Naive thymus-derived CD8-positive, alpha-beta T cell (primary cell): ENCODE results near the gene SLC5A11. TPM values are rescaled to one million over a fixed set of nuclear protein-coding genes. Genes with fewer than 3 reads are reported as not detected.
A peak's percentile ranks its signal among the peaks of the same experiment; 100 is the strongest.

Source experiments
- ATAC-seq, 2 donors: fragments of 150-1000 bp; cut with Tn5 transposase in 1 of 2; sonication (Bioruptor Pico), chemical (Tn5 transposase) in 1 of 2; 1 replicate in 1 of 2; 2 replicates in 1 of 2; pipeline ENCODE4 v1.10.0; 2021; ENCODE audit warnings: mild to moderate bottlenecking in 2 of 2, moderate library complexity in 2 of 2
- POLR2A ChIA-PET: fragments of 350-600 bp; sonication (Branson Sonifier 250); formaldehyde crosslinking; loops from one replicate; lab custom pipeline; 2021; ENCODE audit warnings: antibody characterized with exemption; lab: Charles Lee
- DNase-seq, 10 donors: peaks; one replicate each; pipeline versions ENCODE4 v3.0.0 to v3.0.0-alpha.2; 2020 to 2022
- H3K27ac Mint-ChIP-seq, 10 donors: one replicate each; pipeline ENCODE4 v1.8.0; 2020 to 2022; ENCODE audit warnings: mild to moderate bottlenecking in 10 of 10, mixed read lengths in 10 of 10, moderate library complexity in 4 of 10, inconsistent platforms in 1 of 10
- H3K27me3 Mint-ChIP-seq, 5 donors: one replicate each; pipeline ENCODE4 v1.8.0; 2021 to 2022; ENCODE audit warnings: mixed read lengths in 5 of 5
- H3K36me3 Mint-ChIP-seq, 3 donors: one replicate each; pipeline ENCODE4 v1.8.0; 2020 to 2022; ENCODE audit warnings: mixed read lengths in 3 of 3, mild to moderate bottlenecking in 2 of 3, inconsistent platforms in 1 of 3
- H3K4me1 Mint-ChIP-seq, 4 donors: one replicate each; pipeline ENCODE4 v1.8.0; 2021 to 2022; ENCODE audit warnings: mixed read lengths in 4 of 4
- H3K4me3 Mint-ChIP-seq, 10 donors: one replicate each; pipeline ENCODE4 v1.8.0; 2020 to 2022; ENCODE audit warnings: mild to moderate bottlenecking in 10 of 10, mixed read lengths in 10 of 10, moderate library complexity in 6 of 10, inconsistent platforms in 1 of 10
- H3K9me3 Mint-ChIP-seq, 9 donors: one replicate each; pipeline ENCODE4 v1.8.0; 2020 to 2022; ENCODE audit warnings: mixed read lengths in 9 of 9, mild to moderate bottlenecking in 3 of 9, inconsistent platforms in 1 of 9, moderate library complexity in 1 of 9
- polyA plus RNA-seq, 3 donors: library from polyadenylated mRNA; unstranded; fragments of 300-500 nt; fragmentation: Illumina TruSeq; gene quantifications; one replicate each; pipeline ENCODE4 v1.2.3, GENCODE V29; 2021
- total RNA-seq, 8 experiments: library from RNA in 2 of 8; stranded (reverse) in 2 of 8; gene quantifications; one replicate each; pipeline ENCODE4 v1.2.3 and lab custom pipeline; 2021 to 2026

Gene SLC5A11
- total and polyA plus RNA-seq, 5 experiments from 2014 or later = 0.22 to 0.68 TPM; not detected in 3

GRCh38 chr16:24822542-24822941 is 23.2 kb upstream of the SLC5A11 start:
- ATAC-seq (no peak), DNase-seq (no peak)
- Mint-ChIP-seq H3K36me3 (peaks cover 17 to 100% (median 27%) of the 10 kb centered on the region in 3 donors), H3K4me3 (no peak overlapping the region), H3K27me3 (no peaks in the 10 kb centered on the region), H3K27ac (peak overlapping the region in 4 of 10 donors; percentile 6 to 94 (median 46)), H3K4me1 (peaks cover 0 to 8% (median 3%) of the 10 kb centered on the region in 4 donors), H3K9me3 (no peaks in the 10 kb centered on the region)
- POLR2A ChIA-PET = no interaction called here

GRCh38 chr16:24822974-24823373 is 22.8 kb upstream of the SLC5A11 start:
- DNase-seq = no peak
- Mint-ChIP-seq H3K4me3 (no peak overlapping the region), H3K27me3 (no peaks in the 10 kb centered on the region), H3K9me3 (no peaks in the 10 kb centered on the region), H3K36me3 (peaks cover 17 to 96% (median 27%) of the 10 kb centered on the region in 3 donors), H3K27ac (peak overlapping the region in 3 of 10 donors; percentile 6 to 24 (median 6)), H3K4me1 (peaks cover 0 to 8% (median 1%) of the 10 kb centered on the region in 4 donors)
- POLR2A ChIA-PET = no interaction called here
- ATAC-seq = no peak

GRCh38 chr16:24825696-24826095 is 20.1 kb upstream of the SLC5A11 start:
- H3K9me3 Mint-ChIP-seq = no peaks in the 10 kb centered on the region
- ATAC-seq (no peak), DNase-seq (no peak)
- H3K27me3 Mint-ChIP-seq = no peaks in the 10 kb centered on the region
- peaks cover 17 to 80% (median 34%) of the 10 kb centered on the region in 3 donors for H3K36me3 Mint-ChIP-seq
- POLR2A ChIA-PET = no interaction called here
- peaks cover 0 to 8% (median 1%) of the 10 kb centered on the region in 4 donors for H3K4me1 Mint-ChIP-seq
- H3K4me3 Mint-ChIP-seq = no peak overlapping the region
- H3K27ac Mint-ChIP-seq = peak overlapping the region in 2 of 10 donors; percentile 7 to 68

- peaks cover 0 to 5% (median 1%) of the 10 kb centered on the region in 4 donors for H3K4me1 Mint-ChIP-seq
- no peaks in the 10 kb centered on the region for H3K9me3 Mint-ChIP-seq
- H3K27me3 Mint-ChIP-seq = no peaks in the 10 kb centered on the region
- H3K4me3 Mint-ChIP-seq = no peak overlapping the region
- DNase-seq (no peak), ATAC-seq (no peak)
- POLR2A ChIA-PET = no interaction called here
- peaks cover 17 to 75% (median 30%) of the 10 kb centered on the region in 3 donors for H3K36me3 Mint-ChIP-seq
- peak overlapping the region in 1 of 10 donors; percentile 51 for H3K27ac Mint-ChIP-seq
These were observed 19.6 kb upstream of the SLC5A11 start for GRCh38 chr16:24826096-24826690.

GRCh38 chr16:24826817-24827566 is 18.8 kb upstream of the SLC5A11 start:
- ATAC-seq (no peak), DNase-seq (no peak)
- Mint-ChIP-seq H3K9me3 (no peaks in the 10 kb centered on the region), H3K27ac (peak overlapping the region in 1 of 10 donors; percentile 51), H3K36me3 (peaks cover 17 to 67% (median 28%) of the 10 kb centered on the region in 3 donors), H3K4me3 (no peak overlapping the region), H3K27me3 (no peaks in the 10 kb centered on the region), H3K4me1 (peaks cover 0 to 2% (median under 1%) of the 10 kb centered on the region in 4 donors)
- POLR2A ChIA-PET = no interaction called here

- ATAC-seq = no peak
- Mint-ChIP-seq H3K9me3 (no peaks in the 10 kb centered on the region), H3K27me3 (no peaks in the 10 kb centered on the region), H3K27ac (peak overlapping the region in 1 of 10 donors; percentile 23), H3K4me1 (peaks cover 0 to 2% (median 0%) of the 10 kb centered on the region in 4 donors), H3K36me3 (peaks cover 17 to 49% (median 23%) of the 10 kb centered on the region in 3 donors), H3K4me3 (no peak overlapping the region)
- DNase-seq = no peak
- POLR2A ChIA-PET = no interaction called here
These were observed 16.6 kb upstream of the SLC5A11 start for GRCh38 chr16:24829153-24829552.

- Mint-ChIP-seq H3K36me3 (peaks cover 0 to 26% (median 19%) of the 10 kb centered on the region in 3 donors), H3K4me3 (no peak overlapping the region), H3K9me3 (no peaks in the 10 kb centered on the region), H3K27ac (no peak overlapping the region), H3K4me1 (no peaks in the 10 kb centered on the region), H3K27me3 (no peaks in the 10 kb centered on the region)
- DNase-seq (no peak), ATAC-seq (no peak)
- POLR2A ChIA-PET = no interaction called here
These were observed 12.4 kb upstream of the SLC5A11 start for GRCh38 chr16:24833352-24833751.

- Mint-ChIP-seq H3K36me3 (peaks cover 0 to 24% (median 11%) of the 10 kb centered on the region in 3 donors), H3K27me3 (no peaks in the 10 kb centered on the region), H3K27ac (no peak overlapping the region), H3K4me1 (no peaks in the 10 kb centered on the region), H3K4me3 (no peak overlapping the region), H3K9me3 (no peaks in the 10 kb centered on the region)
- POLR2A ChIA-PET = no interaction called here
- DNase-seq = no peak
- ATAC-seq = no peak
These were observed 11.1 kb upstream of the SLC5A11 start for GRCh38 chr16:24834459-24835335.

GRCh38 chr16:24836836-24837235 is 8.9 kb upstream of the SLC5A11 start:
- no peak overlapping the region for H3K27ac Mint-ChIP-seq
- no peak for ATAC-seq
- POLR2A ChIA-PET = no interaction called here
- H3K9me3 Mint-ChIP-seq = no peaks in the 10 kb centered on the region
- no peak for DNase-seq
- H3K4me1 Mint-ChIP-seq = no peaks in the 10 kb centered on the region
- H3K27me3 Mint-ChIP-seq = no peaks in the 10 kb centered on the region
- H3K4me3 Mint-ChIP-seq = no peak overlapping the region
- H3K36me3 Mint-ChIP-seq = peaks cover 0 to 22% (median 11%) of the 10 kb centered on the region in 3 donors

GRCh38 chr16:24837969-24838368 is 7.8 kb upstream of the SLC5A11 start:
- no peak for DNase-seq
- Mint-ChIP-seq H3K4me1 (no peaks in the 10 kb centered on the region), H3K36me3 (peaks cover 0 to 27% (median 8%) of the 10 kb centered on the region in 3 donors), H3K27ac (no peak overlapping the region), H3K27me3 (no peaks in the 10 kb centered on the region), H3K4me3 (no peak overlapping the region), H3K9me3 (no peaks in the 10 kb centered on the region)
- no peak for ATAC-seq
- POLR2A ChIA-PET = interaction anchor here (0.6 kb wide), 1 partner anchor 88 kb away, joined by 3 read pairs; no protein-coding TSS in a partner anchor

GRCh38 chr16:24838554-24839266 is 7.1 kb upstream of the SLC5A11 start:
- ATAC-seq = no peak
- POLR2A ChIA-PET = no interaction called here
- DNase-seq = no peak
- Mint-ChIP-seq H3K36me3 (peaks cover 0 to 27% (median 8%) of the 10 kb centered on the region in 3 donors), H3K4me1 (no peaks in the 10 kb centered on the region), H3K9me3 (no peaks in the 10 kb centered on the region), H3K27me3 (no peaks in the 10 kb centered on the region), H3K4me3 (no peak overlapping the region), H3K27ac (peak overlapping the region in 1 of 10 donors; percentile 48)

- no peak for DNase-seq
- ATAC-seq = no peak
- no peaks in the 10 kb centered on the region for H3K9me3 Mint-ChIP-seq
- H3K4me1 Mint-ChIP-seq = no peaks in the 10 kb centered on the region
- H3K27me3 Mint-ChIP-seq = peaks cover 0 to 3% (median 0%) of the 10 kb centered on the region in 5 donors
- POLR2A ChIA-PET = no interaction called here
- no peak overlapping the region for H3K4me3 Mint-ChIP-seq
- H3K27ac Mint-ChIP-seq = no peak overlapping the region
- peaks cover 0 to 30% (median 16%) of the 10 kb centered on the region in 3 donors for H3K36me3 Mint-ChIP-seq
These were observed 6.3 kb upstream of the SLC5A11 start for GRCh38 chr16:24839347-24839972.
